HepG2 (cell line): Measurements from ENCODE around the gene NDUFAF8. TPM values are rescaled to one million over a fixed set of nuclear protein-coding genes. Genes with fewer than 3 reads are reported as not detected.

Source experiments
- CEBPG ChIP-seq: IDR thresholded peaks from 2 replicates; pipeline ENCODE4 v1.6.1; 2016
- DNMT3B ChIP-seq: conservative IDR thresholded peaks from 2 replicates; pipeline ENCODE4 v1.6.1; 2016; ENCODE audit warnings: missing biosample characterization, control low read depth
- HDAC2 ChIP-seq: sonication (generic); formaldehyde crosslinking; IDR thresholded peaks from 2 replicates; pipeline ENCODE4 v1.4.0; 2020; ENCODE audit warnings: missing genetic modification reagents
- JUND ChIP-seq: sonication (generic); formaldehyde crosslinking; IDR thresholded peaks from 2 replicates; pipeline ENCODE4 v1.8.0; 2022; ENCODE audit warnings: mild to moderate bottlenecking, missing genetic modification reagents
- KDM5B ChIP-seq: sonication (generic); formaldehyde crosslinking; IDR thresholded peaks from 2 replicates; pipeline ENCODE4 v1.4.0; 2020; ENCODE audit warnings: missing genetic modification reagents, mild to moderate bottlenecking, borderline replicate concordance
- MAFF ChIP-seq: IDR thresholded peaks from 2 replicates; pipeline ENCODE4 v1.6.1; 2011; ENCODE audit warnings: low read depth, low read length, improper control_type of control experiment
- THAP11 ChIP-seq: IDR thresholded peaks from 2 replicates; pipeline ENCODE4 v1.6.1; 2016; ENCODE audit warnings: missing biosample characterization, missing genetic modification reagents
- ZNF136 ChIP-seq: sonication (generic); formaldehyde crosslinking; IDR thresholded peaks from 2 replicates; pipeline ENCODE4 v1.8.1; 2022; ENCODE audit warnings: low read depth, mild to moderate bottlenecking, moderate library complexity, missing genetic modification reagents
- ZNF333 ChIP-seq: sonication (generic); formaldehyde crosslinking; IDR thresholded peaks from 2 replicates; pipeline ENCODE4 v1.4.0; 2020; ENCODE audit warnings: mild to moderate bottlenecking, missing genetic modification reagents, borderline replicate concordance
- ZNF383 ChIP-seq: sonication (generic); formaldehyde crosslinking; IDR thresholded peaks from 2 replicates; pipeline ENCODE4 v1.4.0; 2020; ENCODE audit warnings: missing genetic modification reagents, mild to moderate bottlenecking, borderline replicate concordance
- ZNF777 ChIP-seq: sonication (generic); formaldehyde crosslinking; IDR thresholded peaks from 2 replicates; pipeline ENCODE4 v1.4.0; 2020; ENCODE audit warnings: missing genetic modification reagents
- polyA plus RNA-seq, 8 experiments: library from polyadenylated mRNA; depleted of rRNA in 3 of 8; stranded (reverse) in 7 of 8; unstranded in 1 of 8; fragments of >200 nt; fragmentation: Illumina TruSeq in 4 of 8; extraction: Trizol in 4 of 8; gene quantifications; 2 replicates each; pipeline versions ENCODE4 v1.2.1 to v1.2.3, GENCODE V29; 2011 to 2016; ENCODE audit warnings: low read depth in 4 of 8, missing spikeins in 1 of 8, mixed read lengths in 1 of 8; ENCODE audit not compliant: insufficient read depth in 1 of 8
- total RNA-seq, 5 experiments: library from RNA; depleted of rRNA; stranded (reverse); fragments of >200 nt; fragmentation: Illumina TruSeq; extraction: Trizol; gene quantifications; 2 replicates each; pipeline ENCODE4 v1.2.3, GENCODE V29; 2016; ENCODE audit warnings: low read depth in 1 of 5
- TF ChIP-seq, protein P1 (sequence below), 2 experiments: sonication (generic) in 1 of 2; formaldehyde crosslinking in 1 of 2; IDR thresholded peaks; 2 replicates each; pipeline versions ENCODE4 v1.5.1 to v1.6.1; 2011 to 2020; ENCODE audit warnings: borderline replicate concordance in 1 of 2, low read depth in 1 of 2, low read length in 1 of 2, mild to moderate bottlenecking in 1 of 2, missing genetic modification reagents in 1 of 2, moderate library complexity in 1 of 2
- TF ChIP-seq, protein P2 (sequence below): sonication (generic); formaldehyde crosslinking; IDR thresholded peaks from 2 replicates; pipeline ENCODE4 v1.4.0; 2020; ENCODE audit warnings: missing genetic modification reagents
- TF ChIP-seq, protein P3 (sequence below): sonication (generic); formaldehyde crosslinking; conservative IDR thresholded peaks from 2 replicates; pipeline ENCODE4 v1.8.1; 2023; ENCODE audit warnings: missing genetic modification reagents
- TF ChIP-seq, protein P4 (sequence below): sonication (generic); formaldehyde crosslinking; conservative IDR thresholded peaks from 2 replicates; pipeline ENCODE4 v1.8.0; 2022; ENCODE audit warnings: low read depth, missing genetic modification reagents
- TF ChIP-seq, protein P5 (sequence below): sonication (generic); formaldehyde crosslinking; IDR thresholded peaks from 2 replicates; pipeline ENCODE4 v1.5.0; 2020; ENCODE audit warnings: missing genetic modification reagents

Gene NDUFAF8
- total and polyA plus RNA-seq, 2 of the 13 experiments (the other 11 are each of a cell fraction or from before 2014, with no cell fraction given): 75.6 to 233 TPM

DNA sequence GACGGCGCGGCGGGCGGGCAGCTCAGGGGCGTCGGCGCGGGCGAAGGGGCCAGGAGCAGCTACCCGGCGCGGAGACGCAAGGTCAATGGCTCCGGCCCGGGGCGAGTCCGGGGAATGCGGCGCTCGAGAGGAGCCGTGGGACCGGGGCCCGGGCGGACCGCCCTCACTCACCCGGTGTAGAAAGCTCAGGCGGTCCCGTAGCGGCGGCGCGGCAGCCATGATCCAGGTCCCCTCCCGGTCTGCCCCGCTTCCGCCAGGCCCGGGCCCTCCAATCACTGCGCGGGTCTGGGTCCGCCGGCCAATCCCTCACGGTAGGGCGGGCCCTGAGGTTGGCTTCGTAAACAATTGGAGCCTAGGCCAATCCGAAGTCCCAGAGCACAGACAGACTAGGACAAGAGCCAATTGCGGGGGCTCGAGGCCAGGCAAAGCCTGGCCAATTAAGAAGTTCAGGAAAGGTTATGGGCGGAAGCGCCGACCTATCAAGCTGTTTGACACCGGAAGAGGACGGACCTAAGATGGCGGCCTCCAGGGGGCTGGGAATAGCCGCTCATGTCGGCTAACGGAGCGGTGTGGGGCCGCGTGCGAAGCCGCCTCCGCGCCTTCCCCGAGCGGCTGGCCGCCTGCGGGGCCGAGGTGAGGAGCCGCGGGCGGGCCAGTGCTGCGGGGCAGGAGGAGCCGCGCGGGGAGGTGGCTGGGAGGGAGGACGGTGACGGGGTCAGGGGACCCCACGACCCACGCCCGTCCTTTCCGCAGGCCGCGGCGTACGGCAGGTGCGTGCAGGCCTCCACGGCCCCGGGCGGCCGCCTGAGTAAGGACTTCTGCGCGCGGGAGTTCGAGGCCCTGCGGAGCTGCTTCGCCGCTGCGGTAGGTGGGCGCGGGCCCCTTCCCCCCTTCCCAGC lies at the start of gene NDUFAF8, which contains the start of gene TEPSIN (continued):
- TF ChIP-seq, protein P1, sequence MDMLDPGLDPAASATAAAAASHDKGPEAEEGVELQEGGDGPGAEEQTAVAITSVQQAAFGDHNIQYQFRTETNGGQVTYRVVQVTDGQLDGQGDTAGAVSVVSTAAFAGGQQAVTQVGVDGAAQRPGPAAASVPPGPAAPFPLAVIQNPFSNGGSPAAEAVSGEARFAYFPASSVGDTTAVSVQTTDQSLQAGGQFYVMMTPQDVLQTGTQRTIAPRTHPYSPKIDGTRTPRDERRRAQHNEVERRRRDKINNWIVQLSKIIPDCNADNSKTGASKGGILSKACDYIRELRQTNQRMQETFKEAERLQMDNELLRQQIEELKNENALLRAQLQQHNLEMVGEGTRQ (IDR thresholded peaks at IDR 0.05; ENCODE audit: low read depth, low read length): no peak
- TF ChIP-seq, protein P1 (CRISPR knock-in tag; IDR thresholded peaks at IDR 0.05; ENCODE audit: borderline replicate concordance): no peak
- TF ChIP-seq THAP11 (CRISPR knock-in tag) (peak; percentile 80), ZNF777 (CRISPR knock-in tag) (peak; percentile 67), ZNF383 (CRISPR knock-in tag) (no peak), KDM5B (CRISPR knock-in tag) (peak; percentile 81; the same call in 1 of the 2 replicates), MAFF (no peak), DNMT3B (no peak), ZNF136 (CRISPR knock-in tag) (no peak), ZNF333 (CRISPR knock-in tag) (no peak), JUND (CRISPR knock-in tag) (0 out of 2 replicates have a peak, but pooled peaks have one; percentile 18), HDAC2 (CRISPR knock-in tag) (peak; percentile 76), CEBPG (CRISPR knock-in tag) (no peak)
- TF ChIP-seq, protein P2, sequence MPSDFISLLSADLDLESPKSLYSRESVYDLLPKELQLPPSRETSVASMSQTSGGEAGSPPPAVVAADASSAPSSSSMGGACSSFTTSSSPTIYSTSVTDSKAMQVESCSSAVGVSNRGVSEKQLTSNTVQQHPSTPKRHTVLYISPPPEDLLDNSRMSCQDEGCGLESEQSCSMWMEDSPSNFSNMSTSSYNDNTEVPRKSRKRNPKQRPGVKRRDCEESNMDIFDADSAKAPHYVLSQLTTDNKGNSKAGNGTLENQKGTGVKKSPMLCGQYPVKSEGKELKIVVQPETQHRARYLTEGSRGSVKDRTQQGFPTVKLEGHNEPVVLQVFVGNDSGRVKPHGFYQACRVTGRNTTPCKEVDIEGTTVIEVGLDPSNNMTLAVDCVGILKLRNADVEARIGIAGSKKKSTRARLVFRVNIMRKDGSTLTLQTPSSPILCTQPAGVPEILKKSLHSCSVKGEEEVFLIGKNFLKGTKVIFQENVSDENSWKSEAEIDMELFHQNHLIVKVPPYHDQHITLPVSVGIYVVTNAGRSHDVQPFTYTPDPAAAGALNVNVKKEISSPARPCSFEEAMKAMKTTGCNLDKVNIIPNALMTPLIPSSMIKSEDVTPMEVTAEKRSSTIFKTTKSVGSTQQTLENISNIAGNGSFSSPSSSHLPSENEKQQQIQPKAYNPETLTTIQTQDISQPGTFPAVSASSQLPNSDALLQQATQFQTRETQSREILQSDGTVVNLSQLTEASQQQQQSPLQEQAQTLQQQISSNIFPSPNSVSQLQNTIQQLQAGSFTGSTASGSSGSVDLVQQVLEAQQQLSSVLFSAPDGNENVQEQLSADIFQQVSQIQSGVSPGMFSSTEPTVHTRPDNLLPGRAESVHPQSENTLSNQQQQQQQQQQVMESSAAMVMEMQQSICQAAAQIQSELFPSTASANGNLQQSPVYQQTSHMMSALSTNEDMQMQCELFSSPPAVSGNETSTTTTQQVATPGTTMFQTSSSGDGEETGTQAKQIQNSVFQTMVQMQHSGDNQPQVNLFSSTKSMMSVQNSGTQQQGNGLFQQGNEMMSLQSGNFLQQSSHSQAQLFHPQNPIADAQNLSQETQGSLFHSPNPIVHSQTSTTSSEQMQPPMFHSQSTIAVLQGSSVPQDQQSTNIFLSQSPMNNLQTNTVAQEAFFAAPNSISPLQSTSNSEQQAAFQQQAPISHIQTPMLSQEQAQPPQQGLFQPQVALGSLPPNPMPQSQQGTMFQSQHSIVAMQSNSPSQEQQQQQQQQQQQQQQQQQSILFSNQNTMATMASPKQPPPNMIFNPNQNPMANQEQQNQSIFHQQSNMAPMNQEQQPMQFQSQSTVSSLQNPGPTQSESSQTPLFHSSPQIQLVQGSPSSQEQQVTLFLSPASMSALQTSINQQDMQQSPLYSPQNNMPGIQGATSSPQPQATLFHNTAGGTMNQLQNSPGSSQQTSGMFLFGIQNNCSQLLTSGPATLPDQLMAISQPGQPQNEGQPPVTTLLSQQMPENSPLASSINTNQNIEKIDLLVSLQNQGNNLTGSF: peak; percentile 80; the same call in 1 of the 2 replicates
- TF ChIP-seq, protein P3, sequence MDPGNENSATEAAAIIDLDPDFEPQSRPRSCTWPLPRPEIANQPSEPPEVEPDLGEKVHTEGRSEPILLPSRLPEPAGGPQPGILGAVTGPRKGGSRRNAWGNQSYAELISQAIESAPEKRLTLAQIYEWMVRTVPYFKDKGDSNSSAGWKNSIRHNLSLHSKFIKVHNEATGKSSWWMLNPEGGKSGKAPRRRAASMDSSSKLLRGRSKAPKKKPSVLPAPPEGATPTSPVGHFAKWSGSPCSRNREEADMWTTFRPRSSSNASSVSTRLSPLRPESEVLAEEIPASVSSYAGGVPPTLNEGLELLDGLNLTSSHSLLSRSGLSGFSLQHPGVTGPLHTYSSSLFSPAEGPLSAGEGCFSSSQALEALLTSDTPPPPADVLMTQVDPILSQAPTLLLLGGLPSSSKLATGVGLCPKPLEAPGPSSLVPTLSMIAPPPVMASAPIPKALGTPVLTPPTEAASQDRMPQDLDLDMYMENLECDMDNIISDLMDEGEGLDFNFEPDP: no peak
- TF ChIP-seq, protein P4, sequence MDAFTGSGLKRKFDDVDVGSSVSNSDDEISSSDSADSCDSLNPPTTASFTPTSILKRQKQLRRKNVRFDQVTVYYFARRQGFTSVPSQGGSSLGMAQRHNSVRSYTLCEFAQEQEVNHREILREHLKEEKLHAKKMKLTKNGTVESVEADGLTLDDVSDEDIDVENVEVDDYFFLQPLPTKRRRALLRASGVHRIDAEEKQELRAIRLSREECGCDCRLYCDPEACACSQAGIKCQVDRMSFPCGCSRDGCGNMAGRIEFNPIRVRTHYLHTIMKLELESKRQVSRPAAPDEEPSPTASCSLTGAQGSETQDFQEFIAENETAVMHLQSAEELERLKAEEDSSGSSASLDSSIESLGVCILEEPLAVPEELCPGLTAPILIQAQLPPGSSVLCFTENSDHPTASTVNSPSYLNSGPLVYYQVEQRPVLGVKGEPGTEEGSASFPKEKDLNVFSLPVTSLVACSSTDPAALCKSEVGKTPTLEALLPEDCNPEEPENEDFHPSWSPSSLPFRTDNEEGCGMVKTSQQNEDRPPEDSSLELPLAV (CRISPR knock-in tag): no peak
- TF ChIP-seq, protein P5, sequence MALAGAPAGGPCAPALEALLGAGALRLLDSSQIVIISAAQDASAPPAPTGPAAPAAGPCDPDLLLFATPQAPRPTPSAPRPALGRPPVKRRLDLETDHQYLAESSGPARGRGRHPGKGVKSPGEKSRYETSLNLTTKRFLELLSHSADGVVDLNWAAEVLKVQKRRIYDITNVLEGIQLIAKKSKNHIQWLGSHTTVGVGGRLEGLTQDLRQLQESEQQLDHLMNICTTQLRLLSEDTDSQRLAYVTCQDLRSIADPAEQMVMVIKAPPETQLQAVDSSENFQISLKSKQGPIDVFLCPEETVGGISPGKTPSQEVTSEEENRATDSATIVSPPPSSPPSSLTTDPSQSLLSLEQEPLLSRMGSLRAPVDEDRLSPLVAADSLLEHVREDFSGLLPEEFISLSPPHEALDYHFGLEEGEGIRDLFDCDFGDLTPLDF (CRISPR knock-in tag): 0 out of 2 replicates have a peak, but pooled peaks have one; percentile 54
